B cell (primary cell): ENCODE measurements around the gene COPS7B.

Experiments
- EZH2 ChIP-seq: IDR thresholded peaks from 2 replicates; pipeline ENCODE4 v1.6.1; 2012; ENCODE audit warnings: borderline replicate concordance, low read depth, mild to moderate bottlenecking, moderate library complexity, low read length; ENCODE audit not compliant: insufficient read depth, poor library complexity, severe bottlenecking
- TF ChIP-seq, protein P1 (sequence below): fragments of 200-600 bp; IDR thresholded peaks from one replicate; pipeline ENCODE4 v1.8.0; 2022; ENCODE audit warnings: antibody characterized with exemption, mild to moderate bottlenecking

DNA sequence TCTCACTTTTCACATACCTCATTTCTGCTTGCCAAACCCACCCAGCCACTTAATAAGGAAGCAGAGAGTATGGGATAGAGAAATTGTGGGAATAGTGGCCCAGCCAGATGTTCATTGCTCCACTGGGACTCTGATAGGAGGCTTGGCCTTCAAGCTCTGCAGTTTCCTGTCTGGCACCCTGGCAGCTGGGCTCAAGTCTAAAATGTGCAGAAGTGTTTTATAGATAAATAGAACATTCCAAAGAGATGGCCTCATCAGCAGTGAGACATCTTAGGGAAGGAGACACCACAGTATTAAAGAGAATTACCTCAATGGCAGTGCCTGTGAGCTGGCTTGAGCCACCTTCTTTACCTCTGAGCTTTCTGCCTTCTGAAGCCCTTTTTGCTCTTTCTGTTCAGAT is 24.7 kb downstream of the COPS7B start:
- TF ChIP-seq, protein P1, sequence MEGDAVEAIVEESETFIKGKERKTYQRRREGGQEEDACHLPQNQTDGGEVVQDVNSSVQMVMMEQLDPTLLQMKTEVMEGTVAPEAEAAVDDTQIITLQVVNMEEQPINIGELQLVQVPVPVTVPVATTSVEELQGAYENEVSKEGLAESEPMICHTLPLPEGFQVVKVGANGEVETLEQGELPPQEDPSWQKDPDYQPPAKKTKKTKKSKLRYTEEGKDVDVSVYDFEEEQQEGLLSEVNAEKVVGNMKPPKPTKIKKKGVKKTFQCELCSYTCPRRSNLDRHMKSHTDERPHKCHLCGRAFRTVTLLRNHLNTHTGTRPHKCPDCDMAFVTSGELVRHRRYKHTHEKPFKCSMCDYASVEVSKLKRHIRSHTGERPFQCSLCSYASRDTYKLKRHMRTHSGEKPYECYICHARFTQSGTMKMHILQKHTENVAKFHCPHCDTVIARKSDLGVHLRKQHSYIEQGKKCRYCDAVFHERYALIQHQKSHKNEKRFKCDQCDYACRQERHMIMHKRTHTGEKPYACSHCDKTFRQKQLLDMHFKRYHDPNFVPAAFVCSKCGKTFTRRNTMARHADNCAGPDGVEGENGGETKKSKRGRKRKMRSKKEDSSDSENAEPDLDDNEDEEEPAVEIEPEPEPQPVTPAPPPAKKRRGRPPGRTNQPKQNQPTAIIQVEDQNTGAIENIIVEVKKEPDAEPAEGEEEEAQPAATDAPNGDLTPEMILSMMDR = no peak
- no peak for TF ChIP-seq EZH2
